HepG2 (cell line): Measurements from ENCODE around the gene GRK6. TPM values are rescaled to one million over a fixed set of nuclear protein-coding genes. Genes with fewer than 3 reads are reported as not detected.

Experiments used
- ATAC-seq: fragments of 200-7000 bp; cut with Tn5 transposase; 3 replicates; pipeline ENCODE4 v1.9.1; 2020; ENCODE audit warnings: mild to moderate bottlenecking, moderate library complexity
- BruUV-seq: library from RNA; stranded (reverse); fragments of 400-500 nt; replicated peaks from 2 replicates; lab custom pipeline; 2021; lab: Mats Ljungman, UMichigan
- CTCF ChIA-PET: fragments of 300-600 bp; formaldehyde crosslinking; extraction: SDS; loops from one replicate; lab custom pipeline; 2021; ENCODE audit warnings: low total read pairs, inconsistent platforms, low intra/inter-chr PET ratio; lab: Yijun Ruan, JAX
- POLR2A ChIA-PET: fragments of 350-600 bp; sonication (Branson Sonifier 250); formaldehyde crosslinking; loops from one replicate; lab custom pipeline; 2020; ENCODE audit warnings: antibody characterized with exemption, inconsistent platforms; lab: Yijun Ruan, JAX
- DNase-seq: peaks from one replicate; pipeline ENCODE4 v3.0.0-alpha.2; 2015; ENCODE audit warnings: low spot score
- FAIRE-seq: peaks from 3 replicates; lab custom pipeline; 2011; peaks lifted over from hg19 to GRCh38; lab: Jason Lieb, UNC
- H2AFZ ChIP-seq: one replicate; pipeline ENCODE4 v1.6.1; 2011; ENCODE audit warnings: low read length, inconsistent platforms
- H3K27ac ChIP-seq: fragments of 300-600 bp; 3 replicates; pipeline ENCODE4 v1.8.0; 2011; ENCODE audit warnings: mixed run types, mild to moderate bottlenecking, mixed read lengths, low read length, inconsistent platforms; ENCODE audit not compliant: insufficient read depth; ENCODE audit errors: extremely low read length
- H3K27me3 ChIP-seq, 2 experiments: fragments of 200-600 bp in 1 of 2; 2 replicates in 1 of 2; 3 replicates in 1 of 2; pipeline versions ENCODE4 v1.6.0 to v1.8.0; 2011; ENCODE audit warnings: low read length in 2 of 2, mild to moderate bottlenecking in 2 of 2, moderate library complexity in 2 of 2, inconsistent platforms in 1 of 2; ENCODE audit not compliant: insufficient read depth in 2 of 2, control insufficient read depth in 1 of 2
- H3K36me3 ChIP-seq, 2 experiments: fragments of 200-600 bp in 1 of 2; replicated peaks in 1 of 2; 2 replicates in 1 of 2; 3 replicates in 1 of 2; pipeline versions ENCODE4 v1.5.1 to v1.8.0; 2011; ENCODE audit warnings: low read length in 2 of 2, inconsistent platforms in 1 of 2; ENCODE audit not compliant: insufficient read depth in 2 of 2, control insufficient read depth in 1 of 2
- H3K4me1 ChIP-seq: 2 replicates; pipeline ENCODE4 v1.5.1; 2012; ENCODE audit warnings: low read length, inconsistent platforms; ENCODE audit not compliant: insufficient read depth
- H3K4me2 ChIP-seq: 2 replicates; pipeline ENCODE4 v1.6.0; 2011; ENCODE audit warnings: low read depth, low read length, inconsistent platforms
- H3K4me3 ChIP-seq, 3 experiments: fragments of 200-600 bp in 1 of 3; sonication (generic), shearing (Covaris generic) in 1 of 3; replicated peaks in 1 of 3; 2 replicates each; pipeline ENCODE4 v1.5.1; 2011 to 2016; ENCODE audit warnings: low read length in 3 of 3, inconsistent platforms in 2 of 3, low read depth in 2 of 3, mild to moderate bottlenecking in 2 of 3, control low read depth in 1 of 3, mixed read lengths in 1 of 3; ENCODE audit not compliant: insufficient read depth in 1 of 3
- H3K79me2 ChIP-seq: one replicate; pipeline ENCODE4 v1.6.1; 2011; ENCODE audit warnings: low read length, inconsistent platforms; ENCODE audit not compliant: insufficient read depth
- H3K9ac ChIP-seq: 2 replicates; pipeline ENCODE4 v1.6.0; 2011; ENCODE audit warnings: mild to moderate bottlenecking, low read depth, low read length, inconsistent platforms; ENCODE audit not compliant: insufficient read depth
- H3K9me3 ChIP-seq: 2 replicates; pipeline ENCODE4 v1.5.1; 2012; ENCODE audit warnings: mild to moderate bottlenecking, low read length
- H4K20me1 ChIP-seq: 2 replicates; pipeline ENCODE4 v1.6.0; 2011; ENCODE audit warnings: inconsistent platforms, mild to moderate bottlenecking, low read length, moderate library complexity; ENCODE audit not compliant: insufficient read depth
- CTCF ChIP-seq: sonication (generic); formaldehyde crosslinking; IDR thresholded peaks from 2 replicates; pipeline ENCODE4 v1.5.0; 2020; ENCODE audit warnings: mild to moderate bottlenecking, missing genetic modification reagents, moderate library complexity
- ETV5 ChIP-seq: IDR thresholded peaks from 2 replicates; pipeline ENCODE4 v1.6.1; 2018; ENCODE audit warnings: missing biosample characterization, missing genetic modification reagents, inconsistent platforms, borderline replicate concordance
- FOXK1 ChIP-seq: sonication (generic); formaldehyde crosslinking; IDR thresholded peaks from 2 replicates; pipeline ENCODE4 v1.4.0; 2020; ENCODE audit warnings: low read depth, missing genetic modification reagents, borderline replicate concordance
- IRX3 ChIP-seq: sonication (generic); formaldehyde crosslinking; IDR thresholded peaks from 2 replicates; pipeline ENCODE4 v1.8.1; 2023; ENCODE audit warnings: mild to moderate bottlenecking, low read depth, missing genetic modification reagents, borderline replicate concordance
- KAT7 ChIP-seq: IDR thresholded peaks from 2 replicates; pipeline ENCODE4 v1.6.1; 2018; ENCODE audit warnings: borderline replicate concordance, missing compliant biosample characterization
- MYNN ChIP-seq: sonication (generic); formaldehyde crosslinking; IDR thresholded peaks from 2 replicates; pipeline ENCODE4 v1.4.0; 2020; ENCODE audit warnings: mild to moderate bottlenecking, low read depth, missing genetic modification reagents
- PCBP1 ChIP-seq: fragments of 200-400 bp; formaldehyde crosslinking; IDR thresholded peaks from 2 replicates; pipeline ENCODE4 v1.6.1; 2017; ENCODE audit warnings: mild to moderate bottlenecking, low read depth, low read length, borderline replicate concordance
- POLR2AphosphoS2 ChIP-seq: IDR thresholded peaks from 2 replicates; pipeline ENCODE4 v1.6.1; 2011; ENCODE audit warnings: low read depth, low read length, improper control_type of control experiment
- RFXAP ChIP-seq: sonication (generic); formaldehyde crosslinking; IDR thresholded peaks from 2 replicates; pipeline ENCODE4 v1.4.0; 2020; ENCODE audit warnings: missing genetic modification reagents, borderline replicate concordance
- SNAPC4 ChIP-seq: sonication (generic); formaldehyde crosslinking; IDR thresholded peaks from 2 replicates; pipeline ENCODE4 v1.4.0; 2020; ENCODE audit warnings: mild to moderate bottlenecking, missing genetic modification reagents
- XRCC5 ChIP-seq: fragments of 200-400 bp; formaldehyde crosslinking; optimal IDR thresholded peaks from 2 replicates; pipeline ENCODE3; 2017; ENCODE audit warnings: mild to moderate bottlenecking, low read length
- ZBTB46 ChIP-seq: sonication (generic); formaldehyde crosslinking; IDR thresholded peaks from 2 replicates; pipeline ENCODE4 v1.4.0; 2020; ENCODE audit warnings: mild to moderate bottlenecking, missing genetic modification reagents, borderline replicate concordance
- ZBTB7A ChIP-seq: sonication (generic); formaldehyde crosslinking; IDR thresholded peaks from 2 replicates; pipeline ENCODE4 v1.8.0; 2022; ENCODE audit warnings: mild to moderate bottlenecking, missing genetic modification reagents
- ZNF672 ChIP-seq: sonication (generic); formaldehyde crosslinking; IDR thresholded peaks from 2 replicates; pipeline ENCODE4 v1.8.1; 2022; ENCODE audit warnings: missing genetic modification reagents
- WGBS: methylation state at CpG from one replicate; pipeline ENCODE4 v1.1.6; 2017; ENCODE audit warnings: low lambda C conversion rate; 5-methylcytosine and 5-hydroxymethylcytosine counted together
- in situ Hi-C: cut with HindIII; loops from 2 replicates; pipeline ENCODE4 v1.10.0; 2017; ENCODE audit warnings: low pct_unique_long_range_greater_than_20kb; ENCODE audit not compliant: extremely low pct_ligation_motif_present
- intact Hi-C: fragments of 100-400 bp; cut with micrococcal nuclease; formaldehyde crosslinking; loops from one replicate; pipeline ENCODE4 v1.10.0; 2022; ENCODE audit not compliant: unreplicated experiment
- polyA plus RNA-seq, 8 experiments: library from polyadenylated mRNA; depleted of rRNA in 3 of 8; stranded (reverse) in 7 of 8; unstranded in 1 of 8; fragments of >200 nt; fragmentation: Illumina TruSeq in 4 of 8; extraction: Trizol in 4 of 8; gene quantifications; 2 replicates each; pipeline versions ENCODE4 v1.2.1 to v1.2.3, GENCODE V29; 2011 to 2016; ENCODE audit warnings: low read depth in 4 of 8, missing spikeins in 1 of 8, mixed read lengths in 1 of 8; ENCODE audit not compliant: insufficient read depth in 1 of 8
- total RNA-seq, 5 experiments: library from RNA; depleted of rRNA; stranded (reverse); fragments of >200 nt; fragmentation: Illumina TruSeq; extraction: Trizol; gene quantifications; 2 replicates each; pipeline ENCODE4 v1.2.3, GENCODE V29; 2016; ENCODE audit warnings: low read depth in 1 of 5

GRK6 gene
- total and polyA plus RNA-seq, 2 of the 13 experiments (the other 11 are each of a cell fraction or from before 2014, with no cell fraction given), result 13.2 to 19.9 TPM

- Histone ChIP-seq H3K27ac (no peak overlapping the region), H3K9ac (no peak overlapping the region)
- POLR2A ChIA-PET, result interaction anchor here (1.0 to 2.8 kb wide), 10 partner anchors 15 to 370 kb away, joined by 3 to 24 read pairs (median 7); partner anchors contain the start of genes FGFR4, GRK6 and PDLIM7
- no peak for TF ChIP-seq ZBTB7A
- TF ChIP-seq ZBTB46 (CRISPR knock-in tag), result no peak
- no peak for TF ChIP-seq ETV5 (CRISPR knock-in tag)
- no peak for TF ChIP-seq SNAPC4 (CRISPR knock-in tag)
- no peak for TF ChIP-seq FOXK1 (CRISPR knock-in tag)
- no peak for TF ChIP-seq PCBP1
- TF ChIP-seq KAT7 (CRISPR knock-in tag), result no peak
- TF ChIP-seq ZNF672, result no peak
- no peak for TF ChIP-seq IRX3 (CRISPR knock-in tag)
- TF ChIP-seq RFXAP, result peak; percentile 74; the same call in 1 of the 2 replicates
- no peak for TF ChIP-seq MYNN (CRISPR knock-in tag)
- peak; percentile 54 for TF ChIP-seq CTCF (CRISPR knock-in tag)
- TF ChIP-seq POLR2AphosphoS2, result no peak
- TF ChIP-seq XRCC5, result peak; percentile 46
Measured at GRCh38 chr5:177456976-177457851, 30.7 kb downstream of the GRK6 start.

More at GRCh38 chr5:177456976-177457851, 30.7 kb downstream of the GRK6 start:
- Histone ChIP-seq H3K79me2 (peaks cover 5% of the 10 kb centered on the region), H4K20me1 (peaks cover 12% of the 10 kb centered on the region; the same call in 1 of the 2 replicates), H3K9me3 (no peaks in the 10 kb centered on the region), H3K4me1 (peaks cover 29% of the 10 kb centered on the region), H3K27me3 (no peaks in the 10 kb centered on the region; a peak in 1 of 5 replicates), H3K4me2 (no peak overlapping the region), H3K4me3 (no peak overlapping the region), H3K36me3 (peaks cover 0 to 5% of the 10 kb centered on the region in 2 experiments; a peak in 1 of 5 replicates), H2AFZ (no peak overlapping the region)
- intact Hi-C loops, result loop anchor here (2.0 kb wide), 2 partner anchors 40 to 86 kb away; partner anchors contain the start of gene PDLIM7
- 84% methylated on average over 21 of the region's 24 CpGs for WGBS
- CTCF ChIA-PET, result interaction anchor here (1.4 to 4.8 kb wide), 7 partner anchors 10 to 139 kb away, joined by 4 to 54 read pairs (median 7); no protein-coding TSS in a partner anchor
- FAIRE-seq (peak; percentile 98), ATAC-seq (peak; percentile 67), DNase-seq (peak; percentile 97)
- in situ Hi-C loops, result loop anchor here (5.0 to 25.0 kb wide), 2 partner anchors 70 to 345 kb away; no protein-coding TSS in a partner anchor
- TSS peak; percentile 39 for BruUV-seq
